ENCODE measurements around the gene ACAT1.
"Not testable (repeated sequence)": the region's sequence is repeated elsewhere in the genome, so short reads cannot be mapped to it uniquely, and the experiment has no call there.

ACAT1 gene

GRCh38 chr11:108121274-108122155 is at the start of gene ACAT1:
Gene ACAT1, plus strand, starts transcription at chr11:108121567. Its CDS starts 40 bp downstream, at chr11:108121607.
- DNase-seq, result peak; percentile 85 to 88

- no peak for DNase-seq
Measured at GRCh38 chr11:108084811-108085210, 36.6 kb upstream of the ACAT1 start.

GRCh38 chr11:108085672-108086071 is 35.7 kb upstream of the ACAT1 start:
- DNase-seq, result no peak

GRCh38 chr11:108092134-108092533 is 29.2 kb upstream of the ACAT1 start:
- DNase-seq, result no peak

DNA sequence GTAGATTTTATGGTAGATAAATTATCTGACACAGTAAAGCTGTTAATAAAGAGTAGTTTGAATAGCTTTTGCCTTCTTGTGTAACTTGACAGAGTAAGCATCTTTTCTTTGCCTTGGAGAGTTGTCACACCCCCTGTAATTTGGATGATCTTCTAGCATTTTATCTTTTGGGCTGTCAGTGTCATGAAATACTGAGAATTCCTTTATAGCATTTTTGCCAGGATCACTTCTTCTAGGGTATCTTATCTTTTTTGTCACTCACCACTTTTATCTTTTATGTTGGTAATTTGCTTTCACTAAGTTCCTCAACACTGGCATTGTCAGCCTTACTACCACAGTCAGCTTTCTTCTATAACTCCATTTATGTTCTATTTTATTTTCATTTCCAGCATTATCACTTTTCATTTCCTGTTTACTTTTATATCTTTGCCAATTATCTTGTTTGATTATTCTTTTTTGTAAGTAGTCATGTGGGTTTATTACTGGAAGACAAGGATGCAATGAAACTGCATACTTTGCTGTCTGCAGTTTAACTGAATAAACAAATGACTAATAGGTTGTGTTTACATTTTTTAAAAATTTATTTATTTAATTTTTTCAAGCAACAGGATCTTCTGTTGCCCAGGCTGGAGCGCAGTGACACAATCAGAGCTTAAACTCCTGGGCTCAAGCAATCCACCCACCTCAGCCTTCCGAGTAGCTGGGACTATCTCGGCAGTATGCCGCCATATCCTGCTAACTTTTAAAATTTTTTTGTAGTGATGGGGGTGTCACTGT is 28.1 kb upstream of the ACAT1 start:
- DNase-seq, result no peak

DNA sequence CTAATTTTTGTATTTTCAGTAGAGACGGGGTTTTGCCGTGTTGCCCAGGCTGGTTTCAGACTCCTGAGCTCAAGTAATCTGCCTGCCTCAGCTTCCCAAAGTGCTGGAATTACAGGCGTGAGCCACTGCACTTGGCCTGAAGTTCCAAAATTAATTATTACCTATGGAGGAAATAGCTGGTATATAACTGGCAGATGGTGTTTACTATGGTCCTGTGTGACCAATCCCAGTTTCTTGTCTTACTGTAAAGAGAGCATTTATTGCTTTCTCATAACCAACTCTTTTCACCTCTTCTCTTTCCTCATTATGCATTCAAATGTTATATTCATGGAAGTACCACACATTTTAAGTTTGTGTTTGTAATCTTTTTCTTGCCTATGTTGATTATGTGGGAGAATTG is 24.2 kb upstream of the ACAT1 start:
- DNase-seq, result no peak

DNA sequence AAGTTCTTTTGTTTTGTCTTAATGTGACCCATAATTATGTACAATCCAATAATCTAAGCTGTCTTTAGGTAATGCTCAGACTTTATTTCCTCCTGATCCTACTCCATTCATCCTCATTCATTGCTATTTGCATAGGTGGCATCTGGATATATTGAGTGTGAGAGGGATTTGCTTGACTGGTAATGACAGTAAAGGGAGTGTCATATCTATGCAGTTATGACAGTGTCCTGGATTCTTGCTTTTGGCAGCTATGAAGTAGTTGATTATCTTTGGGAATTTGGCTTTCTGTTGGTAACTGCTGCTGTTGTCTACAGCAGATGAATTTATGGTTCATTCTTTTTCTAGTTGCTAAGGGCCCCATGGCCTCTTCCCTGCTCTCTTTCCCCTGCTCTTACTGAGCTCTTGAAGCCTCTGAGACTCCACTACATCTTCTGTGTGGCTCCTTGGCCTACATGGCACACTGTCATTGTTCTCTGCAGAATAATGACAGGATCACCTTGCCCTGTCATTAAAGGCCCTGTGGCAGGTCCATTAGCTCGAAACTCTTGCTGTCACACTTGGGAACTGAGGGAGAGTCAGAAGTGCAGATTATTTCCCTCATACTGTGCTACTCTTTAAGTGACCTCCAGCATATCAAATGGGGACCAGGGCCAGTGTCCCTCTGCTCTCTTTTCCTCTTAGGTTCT is 20.1 kb upstream of the ACAT1 start:
- no peak for DNase-seq

DNA sequence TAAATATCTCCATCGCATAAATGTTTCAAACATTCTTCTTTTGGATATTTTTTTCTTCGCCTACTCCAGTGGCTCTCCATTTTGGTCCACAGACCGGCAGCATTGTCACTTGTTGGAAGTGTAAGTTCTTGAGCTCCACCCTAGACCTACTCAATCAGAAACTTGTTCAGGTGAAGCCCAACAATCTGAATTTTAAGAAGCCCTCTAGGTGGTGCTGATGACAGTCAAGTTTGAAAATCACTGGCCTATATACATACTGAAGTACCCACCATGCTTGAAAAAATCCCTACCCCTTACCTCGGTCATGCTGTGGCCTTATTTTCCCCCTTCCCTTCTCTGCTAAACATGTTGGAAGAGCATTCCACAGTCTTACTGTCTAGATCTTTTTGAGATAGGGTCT is 10.2 kb upstream of the ACAT1 start:
- no peak for DNase-seq

DNA sequence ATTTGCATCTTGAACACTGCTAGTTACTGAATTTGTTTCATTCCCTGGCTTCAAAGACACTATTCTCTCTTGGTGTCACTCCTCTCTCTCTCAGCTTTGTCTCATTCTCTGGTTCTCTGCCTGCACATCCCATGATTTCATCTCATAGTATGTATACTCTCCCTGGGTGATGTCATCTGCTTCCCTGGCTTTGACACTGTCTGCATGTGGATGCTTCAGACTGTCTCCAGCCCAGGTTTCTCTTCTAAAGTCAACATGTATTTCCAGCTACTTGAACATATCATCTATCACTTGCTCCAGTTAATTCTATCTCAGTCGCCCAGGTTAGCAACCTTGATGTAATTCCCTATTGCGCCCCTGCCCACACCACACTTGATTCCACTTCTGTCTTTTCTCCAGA is 9.3 kb upstream of the ACAT1 start:
- DNase-seq, result peak; percentile 46 to 62

DNA sequence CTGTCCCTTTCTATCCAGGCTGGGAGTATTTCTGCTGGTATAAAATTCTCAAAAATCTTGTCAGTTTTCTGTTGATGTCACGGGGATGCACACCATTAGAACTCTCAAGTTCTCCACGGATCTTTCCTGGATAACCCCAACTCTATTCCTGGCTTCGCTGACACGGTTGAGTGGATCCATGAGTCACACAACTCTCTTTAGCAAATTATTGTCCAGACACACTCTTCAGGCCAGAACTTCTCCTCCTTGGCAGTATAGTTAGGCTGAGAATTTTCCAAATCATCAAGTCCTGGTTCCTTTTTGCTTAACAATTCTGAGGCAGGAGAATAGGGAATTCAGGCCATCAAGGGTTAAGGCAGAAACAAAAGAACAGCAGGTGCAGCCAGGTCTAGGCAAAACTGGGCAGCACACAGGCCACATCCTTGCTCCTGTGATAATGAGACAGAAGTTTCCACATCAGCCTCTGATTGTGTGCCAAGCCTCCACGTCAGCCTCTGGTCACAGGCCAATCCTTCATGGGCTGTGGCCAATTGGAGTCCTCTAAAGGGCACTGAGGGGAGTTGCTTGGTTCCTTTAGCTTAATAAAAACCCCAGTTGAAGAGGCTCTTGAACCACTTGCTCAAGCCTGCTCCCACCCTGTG is 5.7 kb upstream of the ACAT1 start:
- DNase-seq, result peak; percentile 85 to 94

DNA sequence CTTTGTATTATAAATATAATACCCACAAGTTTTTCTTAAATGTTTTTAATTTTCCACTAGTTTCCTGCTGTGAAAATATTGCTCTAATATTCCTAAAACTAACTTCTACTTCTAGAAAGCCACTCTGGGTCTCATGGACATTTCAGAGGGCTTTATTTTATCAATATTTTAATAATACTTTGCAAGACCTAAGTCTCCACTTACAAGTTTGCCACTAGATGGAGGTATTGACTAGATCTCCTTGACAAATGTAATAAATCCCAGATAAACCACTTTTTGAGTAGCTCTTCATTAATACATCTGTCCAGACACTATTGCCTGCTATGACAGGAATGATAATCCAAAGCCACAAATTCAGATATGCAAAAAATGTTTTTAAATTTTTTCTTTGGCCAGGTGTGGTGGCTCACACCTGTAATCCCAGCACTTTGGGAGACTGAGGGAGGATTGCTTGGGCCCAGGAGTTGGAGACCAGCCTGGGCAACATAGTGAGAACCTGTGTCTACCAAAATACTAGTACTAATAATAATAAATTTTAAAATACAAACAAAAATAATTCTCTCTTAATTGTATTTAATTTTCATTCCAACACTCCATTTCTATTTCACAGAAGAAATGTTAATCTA is 3.5 kb upstream of the ACAT1 start:
- peak; percentile 28 to 49 for DNase-seq

GRCh38 chr11:108120936-108121273 is 462 bp upstream of the ACAT1 start:
- DNase-seq, result not testable (repeated sequence)

GRCh38 chr11:108122166-108122628 is 830 bp downstream of the ACAT1 start:
- DNase-seq, result peak in 1 of 2 experiments; percentile 9

DNA sequence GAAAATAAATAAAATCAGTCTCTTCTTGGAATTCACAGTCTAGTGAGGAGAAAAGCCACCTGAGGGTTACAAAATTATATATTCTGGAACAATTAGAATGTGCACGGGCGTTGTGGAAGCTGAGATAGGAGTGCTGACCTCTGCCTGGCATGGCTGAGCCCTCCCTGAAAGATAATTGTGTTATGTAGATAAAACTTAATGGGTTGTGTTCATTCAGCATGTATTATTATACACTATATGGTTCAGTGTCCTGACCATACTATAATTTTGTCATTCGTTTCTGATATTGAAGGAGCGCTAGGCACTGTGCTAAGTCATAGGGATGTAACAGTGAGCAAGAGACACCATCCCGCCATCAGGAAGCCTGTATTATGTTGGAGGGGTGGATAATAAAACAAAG is 3.7 kb downstream of the ACAT1 start:
- DNase-seq, result no peak

GRCh38 chr11:108128772-108129171 is 7.4 kb downstream of the ACAT1 start:
- DNase-seq, result no peak

GRCh38 chr11:108131993-108132392 is 10.6 kb downstream of the ACAT1 start:
- no peak for DNase-seq

- not testable (repeated sequence) for DNase-seq
Measured at GRCh38 chr11:108132993-108133538, 11.7 kb downstream of the ACAT1 start.

DNA sequence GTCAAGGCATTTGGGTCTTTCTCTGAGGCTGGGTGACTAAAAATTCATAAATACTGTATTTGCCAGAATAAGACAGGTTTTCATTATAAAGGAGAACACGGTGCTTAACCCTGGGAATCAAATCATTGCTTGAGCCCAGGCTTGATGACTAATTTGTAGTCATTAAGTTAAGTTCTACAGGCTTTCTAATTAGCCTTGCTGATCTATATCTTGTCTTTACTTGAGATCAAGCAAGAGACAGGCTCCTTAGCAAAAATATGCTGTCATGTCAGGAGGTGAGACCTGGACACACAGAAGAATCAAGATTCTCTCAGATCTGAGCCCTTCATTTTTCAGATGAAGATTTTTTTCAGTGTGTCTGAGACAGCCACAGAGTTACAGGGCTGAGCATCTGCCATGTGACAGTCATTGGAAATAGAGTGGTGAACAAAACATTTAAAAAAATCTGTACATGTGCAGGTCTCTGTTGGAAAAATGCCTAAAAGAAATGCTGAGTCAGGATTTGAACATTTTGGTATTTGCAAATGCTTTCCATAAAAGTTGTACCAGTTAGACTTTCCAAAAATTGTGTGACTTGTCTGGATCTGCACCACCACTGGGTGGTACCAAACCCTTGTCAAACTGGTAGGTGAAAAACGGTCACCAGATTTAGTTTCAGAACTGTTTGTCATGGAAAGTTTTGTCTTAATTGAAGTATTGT is 14.6 kb downstream of the ACAT1 start:
- DNase-seq, result no peak

GRCh38 chr11:108137212-108137611 is 15.8 kb downstream of the ACAT1 start:
- DNase-seq, result no peak

DNA sequence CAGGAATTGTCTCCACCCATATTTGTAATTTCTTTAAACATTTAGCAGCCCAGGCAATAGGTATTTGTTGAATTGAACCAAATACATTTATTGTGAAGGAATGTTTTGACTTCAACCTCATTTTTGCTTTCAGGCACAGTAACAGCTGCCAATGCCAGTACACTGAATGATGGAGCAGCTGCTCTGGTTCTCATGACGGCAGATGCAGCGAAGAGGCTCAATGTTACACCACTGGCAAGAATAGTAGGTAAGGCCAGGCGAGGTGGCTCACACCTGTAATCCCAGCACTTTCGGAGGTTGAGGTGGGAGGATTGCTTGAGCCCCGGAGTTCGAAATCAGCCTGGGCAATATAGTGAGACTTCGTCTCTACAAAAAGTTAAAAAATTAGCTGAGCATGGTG is 20.9 kb downstream of the ACAT1 start:
- DNase-seq, result no peak

DNA sequence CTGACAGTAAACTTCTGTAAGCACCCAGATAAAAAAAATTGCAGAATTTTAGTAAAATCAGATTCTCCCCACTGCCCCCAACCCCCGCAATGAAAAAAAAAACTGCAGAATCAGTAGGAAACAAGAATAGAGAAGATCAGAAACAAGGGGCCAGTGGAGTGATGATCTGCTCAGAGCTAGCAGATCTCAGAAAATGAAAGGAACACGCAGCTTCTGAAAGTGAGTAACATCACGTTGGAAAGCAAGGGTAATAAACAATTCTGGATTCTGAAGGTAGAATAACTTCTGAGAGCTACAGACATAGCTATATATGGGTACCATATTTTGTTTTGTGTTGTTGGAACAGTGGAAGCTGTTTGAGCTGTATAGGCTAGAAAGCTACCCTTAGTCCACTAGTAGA is 23.2 kb downstream of the ACAT1 start:
- DNase-seq, result no peak

All from SHP77 (cell line).